Activated naive CD4-positive, alpha-beta T cell treated with anti-CD3 and anti-CD28 coated beads for 36 hours (primary cell): ENCODE measurements around the gene PIBF1. TPM values are rescaled to one million over a fixed set of nuclear protein-coding genes. Genes with fewer than 3 reads are reported as not detected.

Experiments
- CTCF ChIA-PET: fragments of 350-600 bp; sonication (Branson Sonifier 250); formaldehyde crosslinking; loops from one replicate; lab custom pipeline; 2021; ENCODE audit warnings: antibody characterized with exemption; lab: Charles Lee
- DNase-seq: peaks from one replicate; pipeline ENCODE4 v3.0.0-alpha.2; 2020
- H3K27ac Mint-ChIP-seq: one replicate; pipeline ENCODE4 v1.8.0; 2021; ENCODE audit warnings: mild to moderate bottlenecking, mixed read lengths
- H3K27me3 Mint-ChIP-seq: one replicate; pipeline ENCODE4 v1.8.0; 2021; ENCODE audit warnings: low read depth, mixed read lengths
- H3K36me3 Mint-ChIP-seq: one replicate; pipeline ENCODE4 v1.8.0; 2021; ENCODE audit warnings: low read depth, mixed read lengths
- H3K4me1 Mint-ChIP-seq: one replicate; pipeline ENCODE4 v1.8.0; 2021; ENCODE audit warnings: low read depth, mixed read lengths
- H3K4me3 Mint-ChIP-seq: one replicate; pipeline ENCODE4 v1.8.0; 2021; ENCODE audit warnings: mild to moderate bottlenecking, moderate library complexity, mixed read lengths
- H3K9me3 Mint-ChIP-seq: one replicate; pipeline ENCODE4 v1.8.0; 2021; ENCODE audit warnings: mixed read lengths
- intact Hi-C: fragments of 100-400 bp; cut with micrococcal nuclease; formaldehyde crosslinking; loops from one replicate; pipeline ENCODE4 v1.15.1; 2023
- total RNA-seq, 2 experiments: library from RNA; stranded (reverse); gene quantifications; one replicate each; pipeline ENCODE4 v1.2.3, GENCODE V29; 2021

PIBF1 gene, protein sequence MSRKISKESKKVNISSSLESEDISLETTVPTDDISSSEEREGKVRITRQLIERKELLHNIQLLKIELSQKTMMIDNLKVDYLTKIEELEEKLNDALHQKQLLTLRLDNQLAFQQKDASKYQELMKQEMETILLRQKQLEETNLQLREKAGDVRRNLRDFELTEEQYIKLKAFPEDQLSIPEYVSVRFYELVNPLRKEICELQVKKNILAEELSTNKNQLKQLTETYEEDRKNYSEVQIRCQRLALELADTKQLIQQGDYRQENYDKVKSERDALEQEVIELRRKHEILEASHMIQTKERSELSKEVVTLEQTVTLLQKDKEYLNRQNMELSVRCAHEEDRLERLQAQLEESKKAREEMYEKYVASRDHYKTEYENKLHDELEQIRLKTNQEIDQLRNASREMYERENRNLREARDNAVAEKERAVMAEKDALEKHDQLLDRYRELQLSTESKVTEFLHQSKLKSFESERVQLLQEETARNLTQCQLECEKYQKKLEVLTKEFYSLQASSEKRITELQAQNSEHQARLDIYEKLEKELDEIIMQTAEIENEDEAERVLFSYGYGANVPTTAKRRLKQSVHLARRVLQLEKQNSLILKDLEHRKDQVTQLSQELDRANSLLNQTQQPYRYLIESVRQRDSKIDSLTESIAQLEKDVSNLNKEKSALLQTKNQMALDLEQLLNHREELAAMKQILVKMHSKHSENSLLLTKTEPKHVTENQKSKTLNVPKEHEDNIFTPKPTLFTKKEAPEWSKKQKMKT
- 10 to 100 TPM; 19.5 to 23.5 TPM for total RNA-seq

DNA sequence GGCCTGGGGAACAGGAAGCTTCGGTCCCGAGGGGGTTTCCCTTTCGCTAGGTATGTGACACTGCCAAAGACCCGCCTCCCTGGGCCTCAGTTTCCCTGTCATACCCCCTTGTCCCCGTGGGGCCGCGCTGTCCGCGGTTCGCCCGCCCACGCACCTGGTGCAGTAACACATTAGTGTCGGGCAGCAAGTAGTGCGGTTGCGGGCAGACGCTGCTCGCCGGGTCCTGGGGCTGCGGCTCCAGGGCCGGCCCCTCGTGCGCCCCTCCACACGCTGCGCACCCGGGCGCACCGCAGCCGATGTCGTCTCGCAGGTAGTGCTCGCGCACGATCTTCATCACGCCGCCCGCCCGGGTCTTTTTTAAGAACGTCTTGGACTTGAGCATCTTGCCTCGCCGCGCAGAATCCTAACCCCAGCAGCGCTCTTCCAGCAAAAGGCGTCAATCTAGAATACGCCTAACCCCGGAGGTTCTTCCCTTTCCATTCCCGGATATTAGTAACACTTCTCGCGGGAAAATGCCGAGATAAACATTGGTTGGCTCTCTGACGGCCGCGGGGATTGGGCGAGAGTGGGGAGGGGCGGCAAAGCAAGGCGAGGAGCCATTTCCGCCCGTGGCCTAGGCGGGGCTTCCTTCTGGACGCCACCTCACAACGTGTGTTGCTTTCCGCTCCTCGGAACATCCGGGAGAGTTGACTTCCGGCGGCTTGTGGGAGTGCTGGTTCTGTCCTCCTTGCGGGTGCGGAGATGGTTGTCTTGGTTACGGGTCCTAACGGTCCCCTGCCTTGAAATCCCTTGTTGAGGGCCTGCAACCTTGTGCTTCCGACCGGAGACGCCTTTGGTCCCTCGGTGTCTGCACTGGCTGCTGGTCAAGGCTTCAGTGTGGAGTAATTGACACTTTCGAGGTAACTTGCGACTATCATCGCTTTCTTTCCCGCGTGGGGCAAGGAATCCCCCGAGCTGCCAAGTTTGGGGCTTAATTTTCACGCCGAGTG lies at the start of gene PIBF1, which contains the start of gene DIS3:
TSS of gene PIBF1 (plus strand) at position 683 of the 989 bp plus-strand sequence. CDS start 1,337 bp downstream, outside the sequence.
TSS of gene DIS3 (minus strand) at position 450 of the 989 bp plus-strand sequence. CDS start at position 382, 68 bp downstream.
- H3K36me3 Mint-ChIP-seq = peaks cover 42% of the 10 kb centered on the region
- H3K4me3 Mint-ChIP-seq = peak within 1 kb of the TSS; percentile 99
- intact Hi-C loops = loop anchor here (1.0 to 10.0 kb wide), 7 partner anchors 54 to 1503 kb away; partner anchors contain the start of genes BORA and MZT1
- H3K27ac Mint-ChIP-seq = peak within 1 kb of the TSS; percentile 99
- no peaks in the 10 kb centered on the region for H3K9me3 Mint-ChIP-seq
- H3K4me1 Mint-ChIP-seq = peaks cover 55% of the 10 kb centered on the region
- CTCF ChIA-PET = interaction anchor here (0.7 kb wide), 1 partner anchor 89 kb away, joined by 3 read pairs; no protein-coding TSS in a partner anchor
- DNase-seq = peak; percentile 99
- no peaks in the 10 kb centered on the region for H3K27me3 Mint-ChIP-seq

DNA sequence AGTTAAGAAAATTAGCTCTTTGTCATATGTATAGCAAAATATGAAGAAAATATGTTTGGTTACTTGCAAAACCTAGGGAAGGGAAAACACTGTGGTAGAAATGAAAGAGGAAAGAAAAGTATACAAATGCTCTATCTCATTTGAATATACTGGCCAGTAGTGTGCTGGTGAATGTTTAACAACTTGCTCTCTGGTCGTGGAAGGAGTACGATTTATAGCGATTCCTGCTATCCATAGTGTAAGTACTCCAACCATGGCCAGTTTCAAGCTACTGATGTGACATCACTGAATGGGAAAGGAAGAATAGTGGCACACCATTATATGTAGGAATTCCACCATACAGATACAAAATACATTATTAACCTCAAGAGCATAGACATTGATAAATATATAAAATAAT lies 44.9 kb upstream of the PIBF1 start:
- H3K4me3 Mint-ChIP-seq = no peak overlapping the region
- peaks cover 4% of the 10 kb centered on the region for H3K4me1 Mint-ChIP-seq
- DNase-seq = no peak
- peaks cover 42% of the 10 kb centered on the region for H3K36me3 Mint-ChIP-seq
- H3K27me3 Mint-ChIP-seq = no peaks in the 10 kb centered on the region
- no peak overlapping the region for H3K27ac Mint-ChIP-seq
- CTCF ChIA-PET = no interaction called here
- H3K9me3 Mint-ChIP-seq = no peaks in the 10 kb centered on the region
- intact Hi-C loops = no loop called here

DNA sequence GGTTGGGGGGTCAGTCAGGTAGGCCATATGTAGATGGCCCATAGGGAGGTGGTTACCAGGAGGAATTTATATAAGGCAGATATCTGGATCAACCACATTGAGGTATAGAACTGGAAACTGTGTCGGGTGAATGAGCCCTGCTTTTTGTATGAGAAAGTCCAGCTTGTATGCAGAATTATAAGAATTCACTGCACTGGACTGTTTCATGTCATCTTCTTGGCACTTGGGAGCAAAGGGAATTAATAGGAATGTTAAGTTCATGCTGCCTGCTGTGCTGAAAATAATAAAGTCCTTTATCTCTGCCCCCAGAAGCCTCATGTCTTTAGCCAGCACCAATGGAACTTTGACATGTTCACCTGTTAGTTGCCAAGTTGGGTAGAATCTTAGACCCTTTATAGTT lies 41.9 kb upstream of the PIBF1 start:
- Mint-ChIP-seq H3K4me1 (peaks cover 5% of the 10 kb centered on the region), H3K27ac (no peak overlapping the region), H3K36me3 (peaks cover 39% of the 10 kb centered on the region), H3K4me3 (no peak overlapping the region), H3K27me3 (no peaks in the 10 kb centered on the region), H3K9me3 (no peaks in the 10 kb centered on the region)
- intact Hi-C loops = no loop called here
- CTCF ChIA-PET = no interaction called here
- DNase-seq = no peak

DNA sequence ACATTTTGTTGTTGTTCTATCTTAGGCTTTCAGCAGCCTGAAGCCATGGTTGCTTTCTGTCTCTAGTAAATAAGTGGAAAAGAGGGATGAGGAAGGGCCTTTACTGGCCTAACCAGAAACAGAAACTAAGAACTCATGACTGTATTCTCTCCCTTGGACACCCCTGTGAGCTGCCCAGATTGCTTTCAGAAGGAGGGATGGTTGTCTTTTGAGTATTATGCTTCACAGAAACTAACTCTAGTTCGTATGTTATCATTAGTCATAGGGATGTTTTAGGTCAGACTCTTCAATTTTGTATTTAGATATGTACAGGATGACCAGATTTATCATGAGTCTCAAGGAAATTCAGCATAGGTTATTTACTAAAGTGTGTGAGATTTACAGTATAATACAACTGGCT lies 36.7 kb upstream of the PIBF1 start:
- DNase-seq = no peak
- Mint-ChIP-seq H3K36me3 (peaks cover 43% of the 10 kb centered on the region), H3K9me3 (no peaks in the 10 kb centered on the region), H3K27ac (no peak overlapping the region), H3K4me1 (peaks cover 14% of the 10 kb centered on the region), H3K4me3 (no peak overlapping the region), H3K27me3 (no peaks in the 10 kb centered on the region)
- intact Hi-C loops = no loop called here
- CTCF ChIA-PET = no interaction called here

DNA sequence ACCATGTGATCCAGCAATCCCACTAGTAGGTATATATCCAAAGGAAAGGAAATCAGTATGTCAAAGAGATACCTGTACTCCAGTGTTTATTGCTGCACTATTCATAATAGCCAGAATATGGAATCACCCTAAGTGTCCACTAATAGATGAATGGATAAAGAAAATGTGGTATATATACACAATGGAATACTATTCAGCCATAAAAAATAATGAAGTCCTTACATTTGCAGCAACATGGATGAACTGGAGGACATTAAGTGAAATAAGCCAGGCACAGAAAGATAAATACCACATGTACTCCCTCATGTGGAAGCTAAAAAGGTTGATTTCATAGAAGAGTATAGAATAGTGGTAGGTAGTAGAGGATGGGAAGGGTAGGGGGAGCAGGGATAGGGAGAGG lies 30.7 kb upstream of the PIBF1 start:
- no peak overlapping the region for H3K27ac Mint-ChIP-seq
- no peaks in the 10 kb centered on the region for H3K9me3 Mint-ChIP-seq
- no peak overlapping the region for H3K4me3 Mint-ChIP-seq
- no peaks in the 10 kb centered on the region for H3K27me3 Mint-ChIP-seq
- intact Hi-C loops = no loop called here
- H3K4me1 Mint-ChIP-seq = peaks cover 10% of the 10 kb centered on the region
- H3K36me3 Mint-ChIP-seq = peaks cover 60% of the 10 kb centered on the region
- no peak for DNase-seq
- CTCF ChIA-PET = interaction anchor here (1.6 kb wide), 1 partner anchor 13 kb away, joined by 3 read pairs; no protein-coding TSS in a partner anchor

DNA sequence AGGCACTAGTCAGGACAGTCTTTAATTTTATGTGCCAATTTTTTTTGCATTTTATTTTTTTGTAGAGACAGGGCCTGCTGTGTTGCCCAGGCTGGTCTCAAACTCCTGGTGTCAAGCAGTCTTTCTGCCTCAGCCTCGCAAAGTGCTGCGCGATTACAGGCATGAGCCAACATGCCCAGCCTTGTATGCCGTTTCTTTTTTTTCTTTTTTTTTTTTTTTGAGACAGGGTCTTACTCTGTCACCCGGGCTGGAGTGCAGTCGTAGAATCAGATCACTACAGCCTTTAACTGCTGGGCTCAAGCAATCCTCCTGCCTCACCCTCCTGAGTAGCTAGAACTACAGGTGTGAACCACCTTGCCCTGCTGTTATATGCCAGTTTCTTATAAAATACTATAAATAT lies 27.8 kb upstream of the PIBF1 start:
- Mint-ChIP-seq H3K9me3 (no peaks in the 10 kb centered on the region), H3K36me3 (peaks cover 52% of the 10 kb centered on the region), H3K4me3 (no peak overlapping the region), H3K4me1 (peaks cover 3% of the 10 kb centered on the region), H3K27ac (no peak overlapping the region), H3K27me3 (no peaks in the 10 kb centered on the region)
- intact Hi-C loops = no loop called here
- CTCF ChIA-PET = no interaction called here
- DNase-seq = no peak

DNA sequence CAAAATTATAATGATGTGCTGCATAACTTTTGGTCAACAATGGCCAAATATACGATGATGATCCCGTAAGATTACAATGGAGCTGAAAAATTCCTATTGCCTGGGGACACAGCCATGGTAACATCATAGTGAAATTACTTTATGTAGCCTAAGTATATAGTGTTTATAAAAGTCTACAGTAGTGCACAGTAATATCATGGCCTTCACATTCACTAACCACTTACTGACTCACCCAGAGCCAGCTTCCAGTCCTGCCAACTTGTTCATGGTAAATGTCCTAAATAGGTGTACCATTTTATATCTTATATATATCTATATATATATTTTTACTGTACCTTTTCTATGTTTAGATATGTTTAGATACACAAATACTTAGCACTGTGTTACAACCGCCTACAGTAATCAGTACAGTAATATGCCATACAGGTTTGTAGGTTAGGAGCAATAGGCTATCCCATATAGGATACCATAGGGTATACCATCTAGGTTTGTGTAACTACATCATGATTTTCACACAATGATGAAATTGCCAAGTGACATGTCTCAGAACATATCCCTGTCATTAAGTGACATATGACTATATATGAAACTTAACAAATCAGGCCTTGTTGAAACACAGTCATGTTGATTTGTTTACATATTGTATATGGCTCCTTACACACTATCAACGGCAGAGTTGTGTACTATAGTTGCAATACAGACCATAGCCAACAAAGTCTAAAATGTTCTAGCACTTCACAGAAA lies 24.0 kb upstream of the PIBF1 start:
- Mint-ChIP-seq H3K27ac (no peak overlapping the region), H3K4me3 (no peak overlapping the region), H3K36me3 (peaks cover 42% of the 10 kb centered on the region), H3K9me3 (no peaks in the 10 kb centered on the region), H3K4me1 (no peaks in the 10 kb centered on the region), H3K27me3 (no peaks in the 10 kb centered on the region)
- no peak for DNase-seq
- intact Hi-C loops = no loop called here
- CTCF ChIA-PET = no interaction called here

DNA sequence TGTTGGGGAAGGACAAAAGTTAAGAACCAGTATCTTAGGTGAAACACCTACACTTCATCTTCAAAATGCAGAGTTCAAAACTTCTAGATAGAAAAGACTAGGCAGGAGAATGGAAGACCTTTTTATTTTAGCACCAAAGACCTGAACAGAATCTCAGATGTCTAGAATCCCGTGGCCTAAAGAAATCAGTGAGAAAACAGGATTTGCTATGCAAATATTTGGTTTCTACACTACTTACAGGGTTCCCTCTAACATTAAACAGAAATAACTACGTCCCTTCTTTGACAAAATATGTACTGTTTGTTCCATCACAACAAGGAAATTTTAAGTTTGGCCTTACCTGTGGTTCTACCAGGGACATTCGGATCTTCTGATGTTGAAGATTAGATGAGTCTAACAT lies 21.7 kb upstream of the PIBF1 start:
- intact Hi-C loops = loop anchor here (2.0 kb wide), 1 partner anchor 17 kb away; no protein-coding TSS in a partner anchor
- CTCF ChIA-PET = no interaction called here
- no peaks in the 10 kb centered on the region for H3K27me3 Mint-ChIP-seq

DNA sequence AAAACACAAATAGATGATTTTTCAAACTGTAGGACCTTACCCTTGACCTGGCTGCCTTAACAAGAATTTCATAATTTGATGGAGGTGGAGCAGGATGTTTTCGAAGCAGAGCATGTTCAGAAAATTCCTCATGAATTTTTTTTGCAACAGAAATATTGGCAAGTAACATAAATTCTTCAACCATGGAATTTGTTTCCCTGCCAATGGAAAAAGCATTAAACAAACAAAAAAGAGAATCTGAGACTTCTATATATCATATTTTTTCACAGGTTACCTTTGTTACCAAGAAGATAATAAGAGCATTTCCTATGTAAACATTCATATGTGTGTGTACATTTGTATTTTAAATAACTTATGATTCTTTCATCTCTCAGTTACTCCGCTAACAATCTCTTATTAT lies 18.5 kb upstream of the PIBF1 start:
- intact Hi-C loops = no loop called here
- Mint-ChIP-seq H3K36me3 (peaks cover 43% of the 10 kb centered on the region), H3K4me3 (no peak overlapping the region), H3K27ac (no peak overlapping the region), H3K9me3 (no peaks in the 10 kb centered on the region), H3K4me1 (no peaks in the 10 kb centered on the region), H3K27me3 (no peaks in the 10 kb centered on the region)
- DNase-seq = no peak
- CTCF ChIA-PET = no interaction called here

More for the DNA sequence above, 21.7 kb upstream of the PIBF1 start:
- Mint-ChIP-seq H3K36me3 (peaks cover 45% of the 10 kb centered on the region), H3K27ac (no peak overlapping the region), H3K4me3 (no peak overlapping the region), H3K4me1 (no peaks in the 10 kb centered on the region), H3K9me3 (no peaks in the 10 kb centered on the region)
- DNase-seq = no peak

DNA sequence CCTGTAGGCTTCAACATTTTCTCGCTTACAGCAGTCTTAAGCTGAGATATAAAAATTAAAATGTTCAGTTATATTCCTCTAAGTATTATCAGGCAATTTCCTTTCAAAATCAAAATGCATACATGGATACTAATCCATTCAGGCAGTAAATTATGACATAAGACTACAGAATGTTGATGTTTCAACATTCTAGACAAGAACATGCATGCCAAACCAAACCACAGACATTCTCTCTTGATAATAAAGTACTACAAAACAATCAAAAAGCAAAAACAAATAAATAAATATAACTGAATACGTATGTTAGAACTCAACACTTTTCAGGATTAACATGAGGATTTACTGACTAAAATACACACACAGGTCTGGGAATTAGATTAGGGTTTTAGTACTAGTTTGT lies 7.9 kb upstream of the PIBF1 start:
- Mint-ChIP-seq H3K4me1 (peaks cover 19% of the 10 kb centered on the region), H3K4me3 (no peak overlapping the region), H3K27ac (no peak overlapping the region), H3K9me3 (no peaks in the 10 kb centered on the region), H3K36me3 (peaks cover 44% of the 10 kb centered on the region), H3K27me3 (no peaks in the 10 kb centered on the region)
- no peak for DNase-seq
- CTCF ChIA-PET = no interaction called here
- intact Hi-C loops = no loop called here

DNA sequence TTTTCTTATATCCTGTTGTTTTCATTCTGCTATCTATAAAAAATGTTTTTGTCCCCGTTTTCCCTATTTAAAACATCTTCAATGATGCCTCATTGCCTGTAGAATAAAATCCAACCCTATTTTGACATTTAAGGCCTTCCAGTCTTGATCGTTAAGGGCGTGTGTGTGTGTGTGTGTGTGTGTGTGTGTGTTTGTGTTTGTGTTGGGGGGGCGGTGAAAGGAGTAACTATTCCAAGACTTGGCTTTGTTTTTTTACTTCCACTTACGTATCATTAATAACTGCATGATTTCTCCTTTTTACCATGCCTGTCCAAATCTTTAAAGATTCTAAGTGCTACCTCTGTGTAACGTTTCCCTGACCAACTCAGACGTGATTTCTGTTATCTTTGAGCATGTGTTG lies 784 bp downstream of the PIBF1 start:
- Mint-ChIP-seq H3K4me1 (peaks cover 48% of the 10 kb centered on the region), H3K4me3 (peak overlapping the region; percentile 99), H3K27ac (peak overlapping the region; percentile 99), H3K27me3 (no peaks in the 10 kb centered on the region), H3K9me3 (no peaks in the 10 kb centered on the region), H3K36me3 (peaks cover 38% of the 10 kb centered on the region)
- DNase-seq = no peak
- intact Hi-C loops = loop anchor here (2.0 to 10.0 kb wide), 4 partner anchors 140 to 1502 kb away; no protein-coding TSS in a partner anchor
- CTCF ChIA-PET = no interaction called here
